Memory B cell (primary cell): Measurements from ENCODE around the gene CXCL17.
A peak's percentile ranks its signal among the peaks of the same experiment; 100 is the strongest.

Experiments
- ATAC-seq: fragments of 150-1000 bp; cut with Tn5 transposase; 2 replicates; pipeline ENCODE4 v1.10.0; 2021; ENCODE audit warnings: low read depth, mild to moderate bottlenecking, moderate library complexity
- DNase-seq, 2 donors: peaks; one replicate each; pipeline ENCODE4 v3.0.0; 2022; ENCODE audit warnings: low spot score in 2 of 2
- H3K27ac Mint-ChIP-seq: one replicate; pipeline ENCODE4 v1.8.0; 2022; ENCODE audit warnings: mild to moderate bottlenecking, moderate library complexity, mixed read lengths
- H3K27me3 Mint-ChIP-seq: one replicate; pipeline ENCODE4 v1.8.0; 2022; ENCODE audit warnings: mixed read lengths
- H3K36me3 Mint-ChIP-seq: one replicate; pipeline ENCODE4 v1.8.0; 2022; ENCODE audit warnings: mild to moderate bottlenecking, mixed read lengths
- H3K4me1 Mint-ChIP-seq: one replicate; pipeline ENCODE4 v1.8.0; 2022; ENCODE audit warnings: mixed read lengths
- H3K4me3 Mint-ChIP-seq: one replicate; pipeline ENCODE4 v1.8.0; 2022; ENCODE audit warnings: mild to moderate bottlenecking, moderate library complexity, mixed read lengths
- H3K9me3 Mint-ChIP-seq: one replicate; pipeline ENCODE4 v1.8.0; 2022; ENCODE audit warnings: mixed read lengths

CXCL17 gene

DNA sequence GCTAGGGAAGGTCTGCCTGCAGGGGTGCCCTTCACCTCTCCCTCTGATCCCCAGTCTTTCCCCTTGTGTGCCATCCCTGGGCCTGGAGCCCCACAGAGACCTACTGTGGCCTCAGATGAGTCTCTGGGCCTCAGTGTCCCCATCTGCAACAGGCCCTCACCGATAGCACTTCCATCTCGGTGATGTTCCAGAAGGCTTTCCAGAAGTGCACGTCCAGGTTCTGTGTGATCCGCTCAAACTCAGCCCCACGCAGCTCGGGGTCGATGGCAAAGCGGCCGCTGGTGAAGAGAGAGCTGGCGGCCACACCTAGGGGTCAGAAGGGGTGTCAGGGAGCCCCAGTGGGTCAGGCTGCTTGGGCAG, 35.0 kb downstream of the CXCL17 start:
- ATAC-seq (no peak), DNase-seq (no peak)
- H3K36me3 Mint-ChIP-seq, result peaks cover 29% of the 10 kb centered on the region
- H3K9me3 Mint-ChIP-seq, result no peaks in the 10 kb centered on the region
- peaks cover 14% of the 10 kb centered on the region for H3K4me1 Mint-ChIP-seq
- no peak overlapping the region for H3K27ac Mint-ChIP-seq
- no peaks in the 10 kb centered on the region for H3K27me3 Mint-ChIP-seq
- H3K4me3 Mint-ChIP-seq, result no peak overlapping the region

DNA sequence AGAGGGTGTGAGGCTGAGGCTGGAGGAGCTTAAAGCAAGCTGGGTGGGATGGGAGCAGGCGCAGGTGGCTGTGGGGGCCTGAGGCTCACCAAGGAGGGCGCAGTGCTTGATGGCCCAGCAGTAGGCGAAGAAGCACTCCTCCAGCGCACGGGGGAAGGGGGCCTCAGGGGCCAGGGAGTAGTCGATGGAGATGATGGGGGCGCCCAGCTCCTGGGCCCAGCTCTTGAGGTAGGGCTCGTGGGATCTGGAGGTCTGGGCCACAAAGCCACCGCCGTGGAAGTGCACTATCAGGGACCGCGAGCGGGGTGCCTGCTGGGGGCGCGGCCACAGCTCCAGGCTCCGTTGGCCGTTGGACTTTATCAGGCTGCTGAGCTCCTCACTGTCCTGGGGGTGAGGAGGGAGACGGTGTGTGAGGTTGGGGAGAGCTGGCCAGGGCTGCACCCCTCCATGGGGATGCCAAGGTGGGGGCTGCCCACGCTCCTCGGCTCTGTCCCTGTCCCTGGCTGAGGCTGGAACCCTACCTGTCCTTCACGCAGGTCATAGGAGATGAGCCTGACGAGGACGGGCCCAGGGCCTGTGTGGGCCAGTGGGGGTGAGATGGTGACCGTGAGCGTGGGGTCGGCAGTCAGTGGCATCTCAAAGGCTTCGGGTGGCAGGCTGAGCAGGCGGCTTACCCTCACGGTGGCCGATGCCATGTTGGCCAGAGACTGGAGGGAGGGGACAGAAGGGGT, 35.5 kb downstream of the CXCL17 start:
- Mint-ChIP-seq H3K36me3 (peaks cover 29% of the 10 kb centered on the region), H3K27me3 (no peaks in the 10 kb centered on the region), H3K4me1 (peaks cover 14% of the 10 kb centered on the region), H3K9me3 (no peaks in the 10 kb centered on the region), H3K4me3 (no peak overlapping the region), H3K27ac (no peak overlapping the region)
- ATAC-seq (no peak), DNase-seq (no peak)

DNA sequence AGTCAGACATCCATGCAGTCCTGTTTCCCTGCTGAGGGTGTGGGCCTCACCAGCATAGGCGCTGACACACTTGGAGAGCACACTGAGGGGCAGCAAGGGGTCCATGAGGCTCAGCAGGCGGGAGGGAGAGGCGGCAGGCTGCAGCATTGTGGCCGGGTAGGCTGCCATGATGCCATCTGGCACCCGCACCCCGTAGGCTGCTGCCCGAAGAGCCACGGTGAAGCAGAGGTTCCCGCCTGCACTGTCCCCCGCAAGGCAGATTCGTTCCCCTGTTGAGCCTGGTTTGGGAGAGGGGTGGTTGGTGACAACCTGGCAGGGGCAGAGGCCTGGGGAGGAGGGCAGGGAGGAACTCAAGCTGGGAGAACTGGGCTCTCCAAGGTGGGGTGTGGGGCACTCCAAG, 36.6 kb downstream of the CXCL17 start:
- no peak overlapping the region for H3K27ac Mint-ChIP-seq
- H3K9me3 Mint-ChIP-seq, result no peaks in the 10 kb centered on the region
- H3K4me3 Mint-ChIP-seq, result no peak overlapping the region
- ATAC-seq, result no peak
- peaks cover 29% of the 10 kb centered on the region for H3K36me3 Mint-ChIP-seq
- H3K4me1 Mint-ChIP-seq, result peaks cover 15% of the 10 kb centered on the region
- H3K27me3 Mint-ChIP-seq, result no peaks in the 10 kb centered on the region
- no peak for DNase-seq

DNA sequence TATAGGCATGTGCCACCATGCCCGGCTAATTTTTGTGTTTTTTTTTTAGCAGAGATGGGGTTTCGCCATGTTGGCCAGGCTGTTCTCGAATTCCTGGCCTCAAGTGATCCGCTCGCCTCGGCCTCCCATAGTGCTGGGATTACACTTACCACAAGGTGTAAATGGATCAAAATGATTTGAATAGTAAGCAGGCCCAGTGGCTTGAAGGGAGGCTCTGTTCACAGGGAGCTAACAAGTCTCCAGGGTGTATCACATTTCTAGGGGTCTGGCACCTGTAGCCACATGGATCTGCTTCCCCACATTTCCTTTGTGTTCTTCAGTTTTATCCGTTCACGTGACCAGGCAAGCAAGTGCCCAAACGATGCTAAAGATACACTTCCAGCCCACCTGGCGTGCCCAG, 39.2 kb downstream of the CXCL17 start:
- DNase-seq, result no peak
- H3K9me3 Mint-ChIP-seq, result no peaks in the 10 kb centered on the region
- H3K27ac Mint-ChIP-seq, result no peak overlapping the region
- H3K36me3 Mint-ChIP-seq, result peaks cover 25% of the 10 kb centered on the region
- no peak overlapping the region for H3K4me3 Mint-ChIP-seq
- no peaks in the 10 kb centered on the region for H3K27me3 Mint-ChIP-seq
- peaks cover 22% of the 10 kb centered on the region for H3K4me1 Mint-ChIP-seq
- no peak for ATAC-seq

DNA sequence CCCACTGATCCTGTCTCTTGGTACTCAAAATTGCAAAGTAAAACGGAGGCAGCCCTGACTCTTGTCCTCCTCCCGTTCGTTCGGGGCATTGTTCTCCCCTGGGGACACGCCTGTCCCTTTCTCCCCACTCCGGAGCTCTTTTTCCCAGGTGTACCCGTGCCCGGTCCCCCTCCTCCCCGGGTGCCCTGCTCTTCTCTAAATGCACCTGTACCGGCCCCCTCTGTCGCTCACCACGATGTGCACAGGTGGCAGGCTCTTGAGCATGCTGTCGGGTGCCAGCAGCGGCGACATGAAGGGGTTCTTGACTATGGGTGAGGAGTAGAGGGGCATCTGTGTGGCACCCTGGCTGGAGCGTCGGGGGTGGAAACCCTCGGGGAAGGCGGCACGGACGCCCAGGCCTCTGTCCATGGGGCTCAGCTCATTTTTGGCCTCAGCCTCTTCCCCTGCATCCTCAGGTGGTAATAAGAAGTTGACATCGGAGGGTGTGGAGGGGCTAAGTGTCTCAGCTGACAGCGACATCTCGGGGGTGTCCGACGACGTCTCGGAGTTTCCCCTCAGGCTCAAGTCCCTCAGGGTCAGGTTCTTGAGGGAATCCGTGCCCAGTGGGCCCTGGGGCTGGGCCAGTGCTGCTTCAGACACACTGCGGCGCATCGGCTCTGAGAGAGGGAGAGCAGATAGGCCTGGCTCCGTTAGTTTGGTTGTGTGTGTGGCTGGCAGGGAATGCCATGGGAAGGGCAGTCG, 40.2 kb downstream of the CXCL17 start:
- peaks cover 18% of the 10 kb centered on the region for H3K36me3 Mint-ChIP-seq
- DNase-seq (no peak), ATAC-seq (no peak)
- H3K9me3 Mint-ChIP-seq, result no peaks in the 10 kb centered on the region
- H3K4me3 Mint-ChIP-seq, result peak overlapping the region; percentile 86
- peak overlapping the region; percentile 79 for H3K27ac Mint-ChIP-seq
- no peaks in the 10 kb centered on the region for H3K27me3 Mint-ChIP-seq
- H3K4me1 Mint-ChIP-seq, result peaks cover 22% of the 10 kb centered on the region

DNA sequence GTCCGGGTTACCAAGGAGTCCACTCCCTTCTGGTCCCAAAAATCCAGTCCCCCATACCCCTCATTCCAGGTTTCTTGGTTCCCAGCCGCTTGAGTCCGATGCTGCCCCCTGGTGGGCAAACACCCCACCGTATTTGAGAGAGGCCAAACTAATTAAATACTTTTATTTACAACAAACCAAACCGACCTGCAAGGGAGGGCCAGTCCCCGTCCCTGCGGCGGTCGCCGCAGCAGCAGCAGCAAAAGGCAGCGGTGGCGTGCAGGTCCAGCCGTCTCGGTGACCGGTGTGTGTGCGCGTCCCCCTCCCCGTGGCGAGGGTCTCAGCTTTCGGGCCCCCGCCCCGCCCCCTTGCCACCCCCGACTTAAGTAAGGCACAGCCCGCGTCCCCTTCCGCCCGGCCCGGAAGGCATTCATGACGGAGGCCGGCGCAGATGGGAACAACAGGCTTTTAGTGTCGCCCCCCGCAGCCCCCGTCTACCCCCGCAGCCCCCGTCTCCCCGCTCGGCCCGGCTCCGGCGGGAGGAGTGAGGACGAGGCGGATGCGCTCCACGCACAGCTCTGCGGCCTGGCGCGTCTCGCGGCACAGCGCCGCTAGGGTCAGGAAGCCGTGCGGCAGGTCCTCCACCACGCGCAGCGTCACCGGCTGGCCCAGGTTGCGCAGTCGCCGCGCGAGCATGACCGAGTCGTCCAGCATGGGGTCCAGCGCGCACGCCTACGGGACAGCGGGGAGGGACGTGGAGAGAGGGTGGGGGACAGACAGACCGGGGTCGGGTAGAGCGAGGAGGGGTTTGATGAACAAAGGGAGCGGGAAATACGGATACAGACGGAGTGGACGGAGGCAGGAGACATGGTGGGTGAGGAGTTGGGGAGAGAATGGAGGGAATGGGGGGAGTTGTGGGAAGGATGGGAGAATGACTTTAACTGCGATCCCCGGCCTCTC, 41.1 kb downstream of the CXCL17 start:
- Mint-ChIP-seq H3K36me3 (peaks cover 10% of the 10 kb centered on the region), H3K4me1 (peaks cover 28% of the 10 kb centered on the region), H3K9me3 (no peaks in the 10 kb centered on the region), H3K4me3 (peak overlapping the region; percentile 86), H3K27ac (peak overlapping the region; percentile 79), H3K27me3 (no peaks in the 10 kb centered on the region)
- DNase-seq (peak; percentile 74 to 81), ATAC-seq (peak; percentile 59)

DNA sequence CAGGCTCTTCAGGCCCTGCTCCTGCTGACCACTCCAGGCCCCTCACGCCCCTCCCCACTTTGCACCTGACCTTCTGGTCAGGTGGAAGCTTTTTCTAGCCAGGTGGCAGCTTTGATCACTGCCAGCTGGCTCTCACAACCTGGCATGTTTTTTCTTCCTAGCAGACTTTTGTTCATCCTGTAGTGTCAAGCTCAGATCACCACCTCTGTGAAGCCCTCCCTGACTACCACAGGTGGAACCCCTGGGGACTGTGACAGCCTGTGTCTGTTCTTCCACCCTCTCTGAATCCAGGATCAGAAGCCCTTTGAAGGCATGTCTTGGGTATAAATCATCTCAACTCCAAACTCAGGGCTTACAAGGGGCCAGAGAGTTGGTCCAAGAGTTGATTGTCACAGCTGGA, 42.3 kb downstream of the CXCL17 start:
- Mint-ChIP-seq H3K4me3 (no peak overlapping the region), H3K4me1 (peaks cover 34% of the 10 kb centered on the region), H3K9me3 (no peaks in the 10 kb centered on the region), H3K27ac (no peak overlapping the region), H3K27me3 (no peaks in the 10 kb centered on the region), H3K36me3 (peaks cover 2% of the 10 kb centered on the region)
- DNase-seq (no peak), ATAC-seq (no peak)

DNA sequence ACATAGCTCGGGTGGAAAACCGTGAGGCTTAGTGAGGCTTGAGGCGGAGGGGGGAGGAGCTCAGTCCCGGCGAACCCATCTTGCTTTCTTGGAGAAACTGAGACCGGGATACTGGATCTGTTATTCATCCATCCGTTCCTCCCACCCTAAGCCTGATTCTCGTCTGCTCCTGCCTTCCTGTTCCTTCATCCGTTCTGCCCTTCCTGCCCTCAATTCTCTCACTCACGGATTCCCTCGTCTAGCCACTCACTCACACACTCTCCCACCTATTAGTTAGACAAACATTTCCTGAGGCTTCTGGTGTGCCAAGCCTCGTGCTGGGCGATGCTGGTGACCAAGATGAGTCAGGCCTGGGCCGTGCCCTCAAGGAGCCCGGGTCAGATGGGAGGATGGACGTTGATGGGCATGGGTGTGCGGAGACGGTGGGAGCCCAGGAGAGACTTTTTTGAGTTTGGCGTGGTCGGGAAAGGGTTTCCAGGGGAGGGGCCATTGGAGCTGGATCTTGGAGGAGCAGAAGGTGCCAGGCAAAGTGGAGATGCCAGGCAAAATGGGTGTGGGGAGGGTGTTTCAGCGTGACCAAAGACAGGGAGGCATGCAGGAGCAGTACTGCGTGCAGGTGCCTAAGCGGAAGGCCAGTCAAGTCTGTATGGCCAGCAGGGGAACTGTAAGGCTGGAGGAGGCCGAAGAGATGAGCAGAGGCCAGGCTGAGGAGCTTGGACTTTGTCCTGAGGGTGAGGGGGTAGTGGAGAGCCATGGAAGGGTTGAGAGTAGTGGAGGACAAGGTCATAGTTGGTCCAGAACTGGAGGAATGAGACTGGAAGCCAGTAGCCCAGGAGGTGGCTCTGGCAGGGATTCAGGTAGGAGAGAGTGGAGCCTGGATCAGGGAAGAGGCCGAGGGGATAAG, 45.2 kb downstream of the CXCL17 start:
- Mint-ChIP-seq H3K27ac (peak overlapping the region; percentile 79), H3K4me1 (peaks cover 34% of the 10 kb centered on the region), H3K36me3 (no peaks in the 10 kb centered on the region), H3K27me3 (no peaks in the 10 kb centered on the region), H3K9me3 (no peaks in the 10 kb centered on the region), H3K4me3 (peak overlapping the region; percentile 88)
- no peak for ATAC-seq
- DNase-seq, result no peak

DNA sequence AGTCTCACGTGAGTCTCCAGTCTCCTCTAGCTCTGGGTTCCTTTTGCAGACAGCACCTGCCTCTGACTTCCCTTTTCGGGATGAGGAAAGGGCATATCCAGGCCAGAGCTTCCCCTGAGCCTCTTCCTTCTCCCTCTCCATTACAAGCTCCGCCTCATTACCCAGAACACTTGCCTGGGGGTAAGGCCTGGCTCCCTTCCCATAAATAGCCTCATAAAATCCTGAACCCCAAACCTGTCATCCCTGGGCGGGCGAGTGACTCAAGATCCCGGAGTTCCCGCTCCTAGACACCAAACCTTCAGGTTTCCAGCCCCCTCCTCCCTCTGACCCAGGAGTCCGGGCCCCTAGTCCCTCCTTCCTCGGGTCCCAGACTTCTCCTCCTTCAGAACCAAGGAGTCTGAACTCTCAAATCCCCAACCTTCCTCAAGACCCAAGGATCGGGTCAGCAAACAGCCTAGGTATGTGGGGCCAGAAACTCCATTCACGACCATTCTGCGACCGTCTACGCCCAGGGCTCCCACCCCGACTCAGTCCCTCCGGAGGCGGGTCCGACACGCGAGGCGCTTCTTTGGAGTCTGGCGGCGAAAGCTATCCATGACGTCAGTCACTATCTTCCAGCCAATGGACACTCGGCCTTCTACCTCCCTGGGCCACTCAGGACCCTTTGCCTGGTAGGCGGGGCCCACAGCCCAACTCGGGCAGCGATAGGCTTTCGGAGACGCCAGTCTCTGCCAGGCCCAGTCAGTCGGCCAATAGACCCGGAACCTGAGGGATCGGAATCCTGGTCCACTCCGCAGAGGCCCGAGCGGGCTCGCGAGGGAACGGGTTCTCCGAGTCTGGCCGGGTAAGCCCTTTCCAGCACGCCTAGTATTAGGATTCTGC, 46.1 kb downstream of the CXCL17 start:
- no peaks in the 10 kb centered on the region for H3K9me3 Mint-ChIP-seq
- no peaks in the 10 kb centered on the region for H3K36me3 Mint-ChIP-seq
- H3K4me3 Mint-ChIP-seq, result peak overlapping the region; percentile 88
- ATAC-seq, result peak; percentile 92
- H3K27me3 Mint-ChIP-seq, result peaks cover 3% of the 10 kb centered on the region
- peak overlapping the region; percentile 79 for H3K27ac Mint-ChIP-seq
- peaks cover 29% of the 10 kb centered on the region for H3K4me1 Mint-ChIP-seq
- peak; percentile 92 to 93 for DNase-seq

DNA sequence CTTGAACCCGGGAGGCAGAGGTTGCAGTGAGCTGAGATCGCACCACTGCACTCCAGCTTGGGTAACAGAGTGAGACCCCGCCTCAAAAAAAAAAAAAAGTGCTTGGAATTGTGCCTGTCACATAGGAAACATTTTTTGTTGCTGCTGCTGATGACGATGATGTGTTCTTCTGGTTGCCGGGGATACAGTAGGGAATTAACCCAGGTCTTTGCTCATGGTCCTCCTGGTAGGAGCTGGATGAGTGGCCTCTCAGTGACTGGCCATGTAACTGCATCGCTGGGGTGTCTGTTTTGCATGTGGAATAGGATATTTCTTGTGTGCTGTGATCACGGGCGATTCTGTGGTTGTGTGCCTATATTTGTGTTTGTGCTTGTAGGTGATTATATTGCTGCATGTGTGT, 48.0 kb downstream of the CXCL17 start:
- H3K27ac Mint-ChIP-seq, result no peak overlapping the region
- no peak for DNase-seq
- H3K4me3 Mint-ChIP-seq, result no peak overlapping the region
- no peak for ATAC-seq
- H3K27me3 Mint-ChIP-seq, result peaks cover 8% of the 10 kb centered on the region
- H3K9me3 Mint-ChIP-seq, result no peaks in the 10 kb centered on the region
- no peaks in the 10 kb centered on the region for H3K36me3 Mint-ChIP-seq
- peaks cover 22% of the 10 kb centered on the region for H3K4me1 Mint-ChIP-seq

DNA sequence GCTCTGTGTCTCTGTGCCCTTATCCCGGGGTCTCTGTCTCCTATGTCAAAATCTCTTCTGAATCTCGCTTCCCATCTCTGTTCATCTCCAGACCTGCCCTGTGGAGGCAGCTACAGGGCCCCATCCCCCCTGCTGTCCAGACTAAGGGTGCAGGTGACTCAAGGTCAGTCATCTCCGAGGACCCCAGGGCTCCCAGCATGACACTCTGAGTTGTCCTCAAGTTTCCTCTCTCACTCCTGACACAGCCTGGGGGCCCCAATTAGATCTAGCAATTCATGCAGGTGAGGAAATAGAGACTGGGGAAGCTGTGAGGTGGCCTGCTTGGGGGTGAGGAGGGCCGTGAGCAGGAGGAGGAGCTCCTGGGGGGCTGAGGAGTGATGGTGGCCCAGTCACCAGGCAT, 50.6 kb downstream of the CXCL17 start:
- Mint-ChIP-seq H3K9me3 (no peaks in the 10 kb centered on the region), H3K27me3 (peaks cover 13% of the 10 kb centered on the region), H3K27ac (no peak overlapping the region), H3K4me3 (no peak overlapping the region), H3K36me3 (no peaks in the 10 kb centered on the region), H3K4me1 (peaks cover 8% of the 10 kb centered on the region)
- ATAC-seq, result no peak
- DNase-seq, result no peak

DNA sequence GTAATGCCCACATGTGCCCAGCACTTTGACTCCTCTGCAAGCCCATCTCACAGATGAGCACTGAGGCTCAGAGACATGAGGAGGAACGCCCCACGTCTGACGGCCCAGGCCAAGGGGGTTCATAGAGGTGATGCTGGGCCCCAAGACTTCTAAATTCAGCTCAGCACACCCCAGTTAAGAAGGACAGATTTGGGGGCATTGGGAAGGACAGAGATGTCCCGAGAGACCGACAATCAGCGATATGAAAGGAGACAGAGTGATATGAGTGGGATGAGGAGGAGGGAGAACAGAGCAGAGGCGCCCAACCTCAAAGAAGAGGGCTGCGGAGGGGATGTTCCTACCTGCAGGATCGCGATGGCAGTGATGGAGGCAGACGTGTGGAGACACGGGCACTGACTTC, 52.8 kb downstream of the CXCL17 start, which contains the start of gene CNFN:
TSS of gene CNFN (minus strand) at position 399 of the 400 bp plus-strand sequence. CDS start 1,260 bp downstream, outside the sequence.
- ATAC-seq (no peak), DNase-seq (no peak)
- Mint-ChIP-seq H3K36me3 (no peaks in the 10 kb centered on the region), H3K4me1 (peaks cover 6% of the 10 kb centered on the region), H3K27me3 (peaks cover 18% of the 10 kb centered on the region), H3K27ac (no peak within 1 kb of the TSS), H3K4me3 (no peak within 1 kb of the TSS), H3K9me3 (no peaks in the 10 kb centered on the region)
